H9 (cell line): ENCODE data around the gene CAMTA1. TPM values are rescaled to one million over a fixed set of nuclear protein-coding genes. Genes with fewer than 3 reads are reported as not detected.

ENCODE experiments used
- DNase-seq: peaks from one replicate; pipeline ENCODE4 v3.0.0-alpha.2; 2017
- H2AFZ ChIP-seq: one replicate; pipeline ENCODE4 v1.6.1; 2013; ENCODE audit warnings: mild to moderate bottlenecking, low read length, control low read depth, moderate library complexity
- H2AK5ac ChIP-seq: 2 replicates; pipeline ENCODE4 v1.6.1; 2013; ENCODE audit warnings: low read length, control low read depth, mixed read lengths; ENCODE audit not compliant: insufficient read length
- H2BK120ac ChIP-seq: one replicate; pipeline ENCODE4 v1.6.1; 2013; ENCODE audit warnings: low read depth, mild to moderate bottlenecking, low read length, control low read depth, inconsistent platforms; ENCODE audit not compliant: poor library complexity, severe bottlenecking
- H2BK12ac ChIP-seq: 2 replicates; pipeline ENCODE4 v1.6.1; 2013; ENCODE audit warnings: low read length, control low read depth, mixed read lengths, low read depth; ENCODE audit not compliant: insufficient read length
- H2BK15ac ChIP-seq: 2 replicates; pipeline ENCODE4 v1.6.1; 2013; ENCODE audit warnings: low read depth, low read length, control low read depth
- H2BK20ac ChIP-seq: one replicate; pipeline ENCODE4 v1.6.1; 2013; ENCODE audit warnings: low read depth, mild to moderate bottlenecking, low read length, control low read depth, inconsistent platforms; ENCODE audit not compliant: poor library complexity, severe bottlenecking
- H2BK5ac ChIP-seq: 2 replicates; pipeline ENCODE4 v1.6.1; 2013; ENCODE audit warnings: low read length, control low read depth, mixed read lengths; ENCODE audit not compliant: insufficient read length
- H3K14ac ChIP-seq: 2 replicates; pipeline ENCODE4 v1.6.1; 2013; ENCODE audit warnings: low read length, control low read depth; ENCODE audit not compliant: insufficient read depth
- H3K18ac ChIP-seq: 2 replicates; pipeline ENCODE4 v1.6.1; 2013; ENCODE audit warnings: low read depth, mild to moderate bottlenecking, mixed read lengths, low read length, control low read depth; ENCODE audit not compliant: insufficient read length
- H3K23ac ChIP-seq: 2 replicates; pipeline ENCODE4 v1.6.1; 2013; ENCODE audit warnings: low read length, control low read depth, mixed read lengths, low read depth; ENCODE audit not compliant: insufficient read length
- H3K23me2 ChIP-seq: 2 replicates; pipeline ENCODE4 v1.6.1; 2013; ENCODE audit warnings: low read depth, mild to moderate bottlenecking, mixed read lengths, low read length, control low read depth; ENCODE audit not compliant: insufficient read length, poor library complexity, severe bottlenecking
- H3K27ac ChIP-seq: 2 replicates; pipeline ENCODE4 v1.5.1; 2013; ENCODE audit warnings: low read length, control low read depth, mixed read lengths, low read depth; ENCODE audit not compliant: insufficient read length
- H3K27me3 ChIP-seq: 2 replicates; pipeline ENCODE4 v1.6.1; 2013; ENCODE audit warnings: low read length, control low read depth, inconsistent platforms; ENCODE audit not compliant: insufficient read depth
- H3K4ac ChIP-seq: 2 replicates; pipeline ENCODE4 v1.6.1; 2013; ENCODE audit warnings: low read depth, mild to moderate bottlenecking, control low read depth, inconsistent platforms, low read length, moderate library complexity
- H3K4me1 ChIP-seq: 2 replicates; pipeline ENCODE4 v1.6.1; 2013; ENCODE audit warnings: low read length, control low read depth, inconsistent platforms; ENCODE audit not compliant: insufficient read depth
- H3K4me2 ChIP-seq: 2 replicates; pipeline ENCODE4 v1.6.1; 2013; ENCODE audit warnings: low read length, control low read depth, mixed read lengths; ENCODE audit not compliant: insufficient read length, insufficient read depth
- H3K56ac ChIP-seq: 2 replicates; pipeline ENCODE4 v1.6.1; 2013; ENCODE audit warnings: low read depth, mild to moderate bottlenecking, mixed read lengths, low read length, control low read depth; ENCODE audit not compliant: insufficient read length
- H3K79me1 ChIP-seq: 2 replicates; pipeline ENCODE4 v1.6.1; 2013; ENCODE audit warnings: low read depth, mild to moderate bottlenecking, moderate library complexity, low read length, control low read depth, inconsistent platforms; ENCODE audit not compliant: insufficient read depth, poor library complexity, severe bottlenecking
- H3K79me2 ChIP-seq: 2 replicates; pipeline ENCODE4 v1.6.1; 2013; ENCODE audit warnings: low read length, control low read depth, inconsistent platforms; ENCODE audit not compliant: insufficient read depth
- H3K9ac ChIP-seq: 2 replicates; pipeline ENCODE4 v1.6.1; 2013; ENCODE audit warnings: low read length, control low read depth, mixed read lengths; ENCODE audit not compliant: insufficient read length; ENCODE audit errors: extremely low read depth
- H3K9me3 ChIP-seq: one replicate; pipeline ENCODE4 v1.6.1; 2013; ENCODE audit warnings: low read depth, low read length, inconsistent platforms; ENCODE audit not compliant: control insufficient read depth
- H3T11ph ChIP-seq: one replicate; pipeline ENCODE4 v1.6.1; 2013; ENCODE audit warnings: mild to moderate bottlenecking, low read length, control low read depth, inconsistent platforms
- H4K20me1 ChIP-seq: one replicate; pipeline ENCODE4 v1.6.1; 2013; ENCODE audit not compliant: control insufficient read depth, insufficient read length, insufficient read depth
- H4K5ac ChIP-seq: 2 replicates; pipeline ENCODE4 v1.6.1; 2013; ENCODE audit warnings: low read depth, mild to moderate bottlenecking, mixed read lengths, low read length, control low read depth; ENCODE audit not compliant: insufficient read length
- H4K8ac ChIP-seq: replicated peaks from 2 replicates; pipeline ENCODE4 v1.6.1; 2013; ENCODE audit warnings: low read length, control low read depth, mixed read lengths, low read depth; ENCODE audit not compliant: insufficient read length
- H4K91ac ChIP-seq: 2 replicates; pipeline ENCODE4 v1.6.1; 2013; ENCODE audit warnings: low read depth, mild to moderate bottlenecking, moderate library complexity, mixed read lengths, low read length, control low read depth; ENCODE audit not compliant: insufficient read length
- H3K27ac Mint-ChIP-seq, 3 experiments: 2 replicates in 2 of 3; 3 replicates in 1 of 3; pipeline ENCODE4 v1.8.0; 2020 to 2021; ENCODE audit warnings: mixed read lengths in 3 of 3, mild to moderate bottlenecking in 1 of 3, moderate library complexity in 1 of 3
- H3K27me3 Mint-ChIP-seq: 2 replicates; pipeline ENCODE4 v1.8.0; 2021; ENCODE audit warnings: low read depth, mild to moderate bottlenecking, moderate library complexity, mixed read lengths
- H3K36me3 Mint-ChIP-seq, 3 experiments: 2 replicates in 2 of 3; 3 replicates in 1 of 3; pipeline ENCODE4 v1.8.0; 2020 to 2021; ENCODE audit warnings: low read depth in 3 of 3, mixed read lengths in 3 of 3; ENCODE audit not compliant: insufficient read depth in 1 of 3
- H3K4me1 Mint-ChIP-seq, 2 experiments: 2 replicates each; pipeline ENCODE4 v1.8.0; 2020; ENCODE audit warnings: mixed read lengths in 2 of 2
- H3K4me3 Mint-ChIP-seq, 2 experiments: 2 replicates in 1 of 2; 3 replicates in 1 of 2; pipeline ENCODE4 v1.8.0; 2020 to 2021; ENCODE audit warnings: mild to moderate bottlenecking in 2 of 2, mixed read lengths in 2 of 2, moderate library complexity in 1 of 2
- H3K9me3 Mint-ChIP-seq, 2 experiments: 2 replicates in 1 of 2; 3 replicates in 1 of 2; pipeline ENCODE4 v1.8.0; 2020; ENCODE audit warnings: mild to moderate bottlenecking in 2 of 2, mixed read lengths in 2 of 2, moderate library complexity in 1 of 2
- CTCF ChIP-seq: fragments of 200-600 bp; sonication (generic); conservative IDR thresholded peaks from 3 replicates; pipeline ENCODE4 v1.8.0; 2021; ENCODE audit warnings: antibody characterized with exemption, mild to moderate bottlenecking
- WGBS: extraction: QIAGEN DNeasy Blood & Tissue Kit; methylation state at CpG from one replicate; pipeline ENCODE4 v1.1.7; 2013; ENCODE audit warnings: missing lambda C conversion rate, low lambda C conversion rate, mixed read lengths; ENCODE audit not compliant: insufficient read length; ENCODE audit errors: extremely low coverage; 5-methylcytosine and 5-hydroxymethylcytosine counted together
- total RNA-seq: library from RNA; stranded (reverse); gene quantifications from 2 replicates; pipeline ENCODE4 v1.2.1, GENCODE V29; 2021

CAMTA1 gene
- total RNA-seq, 1 experiment from 2014 or later: 115 TPM

DNA sequence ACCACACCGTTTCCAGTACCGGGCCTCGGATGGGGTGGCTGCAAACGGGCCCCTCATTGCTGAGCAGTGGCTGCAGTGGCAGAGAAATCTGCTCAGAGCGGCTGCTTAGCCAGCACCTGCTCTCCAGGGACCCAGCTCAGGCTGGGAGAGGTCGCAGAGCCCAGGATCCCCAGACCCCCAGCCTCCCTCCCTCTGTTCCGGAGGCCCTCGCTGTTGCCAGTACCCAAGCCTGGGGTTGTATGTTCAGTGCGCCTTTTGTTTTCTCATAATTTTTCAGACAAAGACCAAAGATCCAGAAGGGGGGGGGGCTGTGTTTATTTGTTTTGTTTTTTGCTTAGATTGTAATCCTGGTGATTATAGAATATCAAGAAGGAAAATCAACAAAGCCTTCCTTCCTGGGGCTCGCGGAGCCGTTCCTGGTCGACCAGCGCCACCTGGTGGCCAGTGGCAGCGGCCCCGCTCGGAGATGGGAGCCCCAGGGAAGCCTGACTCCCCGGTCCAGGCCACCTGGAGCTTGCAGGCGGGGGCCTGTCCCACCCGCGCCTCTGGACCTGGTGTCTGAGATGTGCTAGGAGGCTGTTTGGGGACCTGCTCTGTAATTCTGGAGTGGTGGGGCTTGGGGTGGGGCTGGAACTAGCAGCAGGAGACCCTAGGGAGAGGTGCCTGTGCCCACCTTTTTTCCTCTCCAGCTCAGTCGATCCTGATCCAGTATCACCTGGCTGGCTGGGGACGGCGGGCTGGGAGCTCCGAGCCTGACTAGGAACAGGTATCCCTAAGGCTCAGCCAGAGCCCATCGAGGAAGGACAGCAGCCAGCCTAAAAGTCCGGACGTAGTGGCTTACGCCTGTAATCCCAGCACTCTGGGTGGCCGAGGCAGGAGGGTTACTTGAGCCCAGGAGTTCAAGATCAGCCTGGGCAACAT lies 862.0 kb downstream of the CAMTA1 start:
- Histone ChIP-seq H3K23ac (no peak overlapping the region), H3K4ac (no peak overlapping the region), H3K9ac (no peak overlapping the region), H2BK5ac (no peak overlapping the region), H3K79me2 (no peaks in the 10 kb centered on the region), H3K56ac (no peak overlapping the region), H3K4me1 (no peaks in the 10 kb centered on the region; the same call in 1 of the 2 replicates), H2AK5ac (no peak overlapping the region), H3K9me3 (no peaks in the 10 kb centered on the region), H3K18ac (no peak overlapping the region), H2BK15ac (no peak overlapping the region), H3K27me3 (no peaks in the 10 kb centered on the region), H3K27ac (no peak overlapping the region), H3K4me2 (no peak overlapping the region), H3T11ph (no peak overlapping the region), H4K8ac (no peak overlapping the region), H2BK20ac (no peak overlapping the region), H2AFZ (no peak overlapping the region), H2BK120ac (no peak overlapping the region), H4K20me1 (peaks cover 2% of the 10 kb centered on the region), H3K14ac (no peak overlapping the region; the same call in 1 of the 2 replicates), H3K79me1 (no peaks in the 10 kb centered on the region), H4K91ac (no peak overlapping the region), H2BK12ac (no peak overlapping the region), H4K5ac (no peak overlapping the region), H3K23me2 (peaks cover 6% of the 10 kb centered on the region)
- peak; percentile 98 for TF ChIP-seq CTCF
- Mint-ChIP-seq H3K36me3 (no peaks in the 10 kb centered on the region), H3K9me3 (no peaks in the 10 kb centered on the region; a peak in 1 of 5 replicates), H3K27ac (no peak overlapping the region), H3K4me3 (no peak overlapping the region), H3K27me3 (no peaks in the 10 kb centered on the region), H3K4me1 (peaks cover 14 to 32% of the 10 kb centered on the region in 2 experiments)
- peak; percentile 69 for DNase-seq
- no CpG with 5 or more reads among the region's 30 CpGs for WGBS
